Keratinocyte (primary cell): ENCODE data around the gene RAB12. TPM values are rescaled to one million over a fixed set of nuclear protein-coding genes. Genes with fewer than 3 reads are reported as not detected.

Experiments used
- DNase-seq: peaks from one replicate; pipeline ENCODE4 v3.0.0-alpha.2; 2011; ENCODE audit warnings: low read depth, missing footprints, low spot score
- FAIRE-seq: peaks from 2 replicates; lab custom pipeline; 2011; peaks lifted over from hg19 to GRCh38; lab: Jason Lieb, UNC
- H2AFZ ChIP-seq: 2 replicates; pipeline ENCODE4 v1.6.0; 2012; ENCODE audit warnings: low read length, control low read depth, inconsistent platforms; ENCODE audit not compliant: control insufficient read depth
- H3K27ac ChIP-seq: 2 replicates; pipeline ENCODE4 v1.5.1; 2011; ENCODE audit warnings: low read length; ENCODE audit not compliant: control insufficient read depth, insufficient read depth
- H3K27me3 ChIP-seq: 3 replicates; pipeline ENCODE4 v1.6.0; 2011; ENCODE audit warnings: low read length; ENCODE audit not compliant: control insufficient read depth, insufficient read depth; ENCODE audit errors: extremely low read depth
- H3K36me3 ChIP-seq, 2 experiments: 2 replicates in 1 of 2; 3 replicates in 1 of 2; pipeline ENCODE4 v1.5.1; 2011; ENCODE audit warnings: low read length in 2 of 2, mild to moderate bottlenecking in 1 of 2; ENCODE audit not compliant: control insufficient read depth in 2 of 2, insufficient read depth in 2 of 2; ENCODE audit errors: extremely low read depth in 1 of 2
- H3K4me1 ChIP-seq: 3 replicates; pipeline ENCODE4 v1.5.1; 2011; ENCODE audit warnings: low read length; ENCODE audit not compliant: control insufficient read depth, insufficient read depth; ENCODE audit errors: extremely low read depth
- H3K4me2 ChIP-seq: 3 replicates; pipeline ENCODE4 v1.6.0; 2011; ENCODE audit warnings: low read depth, low read length; ENCODE audit not compliant: control insufficient read depth, insufficient read depth; ENCODE audit errors: extremely low read depth
- H3K4me3 ChIP-seq, 3 experiments: fragments of 200-600 bp in 1 of 3; sonication (generic) in 1 of 3; 2 replicates in 2 of 3; 3 replicates in 1 of 3; pipeline ENCODE4 v1.5.1; 2011 to 2016; ENCODE audit warnings: low read length in 3 of 3, mild to moderate bottlenecking in 3 of 3, control low read depth in 2 of 3, inconsistent platforms in 1 of 3, low read depth in 1 of 3, mixed read lengths in 1 of 3, mixed run types in 1 of 3, moderate library complexity in 1 of 3; ENCODE audit not compliant: control insufficient read depth in 2 of 3, insufficient read depth in 2 of 3; ENCODE audit errors: extremely low read depth in 1 of 3
- H3K79me2 ChIP-seq: 2 replicates; pipeline ENCODE4 v1.6.0; 2012; ENCODE audit warnings: low read length; ENCODE audit not compliant: control insufficient read depth, insufficient read depth
- H3K9ac ChIP-seq: 3 replicates; pipeline ENCODE4 v1.6.0; 2011; ENCODE audit warnings: low read length; ENCODE audit not compliant: control insufficient read depth, insufficient read depth; ENCODE audit errors: extremely low read depth
- H3K9me1 ChIP-seq: 3 replicates; pipeline ENCODE4 v1.6.0; 2011; ENCODE audit warnings: low read length; ENCODE audit not compliant: control insufficient read depth, insufficient read depth; ENCODE audit errors: extremely low read depth
- H3K9me3 ChIP-seq: 2 replicates; pipeline ENCODE4 v1.5.1; 2012; ENCODE audit warnings: low read depth, low read length; ENCODE audit not compliant: control insufficient read depth
- H4K20me1 ChIP-seq: 3 replicates; pipeline ENCODE4 v1.6.0; 2011; ENCODE audit warnings: low read length; ENCODE audit not compliant: control insufficient read depth, insufficient read depth; ENCODE audit errors: extremely low read depth
- CTCF ChIP-seq, 3 experiments: IDR thresholded peaks in 1 of 3; conservative IDR thresholded peaks in 1 of 3; optimal IDR thresholded peaks in 1 of 3; 2 replicates in 2 of 3; 3 replicates in 1 of 3; pipeline versions ENCODE3 to v1.5.1; 2011; ENCODE audit warnings: low read length in 3 of 3, mild to moderate bottlenecking in 3 of 3, moderate library complexity in 2 of 3, control low read depth in 1 of 3, inconsistent platforms in 1 of 3; ENCODE audit not compliant: insufficient read depth in 2 of 3; ENCODE audit errors: extremely low read depth in 1 of 3
- EZH2 ChIP-seq: IDR thresholded peaks from one replicate; pipeline ENCODE4 v1.6.1; 2012; ENCODE audit warnings: inconsistent platforms, mild to moderate bottlenecking, low read length, moderate library complexity
- dilution Hi-C: fragments of 300-500 bp; cut with MboI; formaldehyde crosslinking; loops from one replicate; pipeline ENCODE4 v1.7.0; 2020; ENCODE audit warnings: low sequenced_read_pairs; ENCODE audit not compliant: extremely low pct_ligation_motif_present
- polyA plus RNA-seq, 5 experiments: library from polyadenylated mRNA; depleted of rRNA in 3 of 5; stranded (reverse) in 3 of 5; stranded (forward) in 1 of 5; unstranded in 1 of 5; fragments of >200 nt; gene quantifications; 1 replicate in 1 of 5; 2 replicates in 3 of 5; 3 replicates in 1 of 5; pipeline versions ENCODE4 v1.2.1 to v1.2.3, GENCODE V29; 2011 to 2012; ENCODE audit warnings: missing spikeins in 2 of 5, low read depth in 1 of 5, low replicate concordance in 1 of 5

Gene RAB12
- polyA plus RNA-seq, 1 donor (not counting 4 experiments of a cell fraction or from before 2014, with no cell fraction given), result 46.4 TPM

DNA sequence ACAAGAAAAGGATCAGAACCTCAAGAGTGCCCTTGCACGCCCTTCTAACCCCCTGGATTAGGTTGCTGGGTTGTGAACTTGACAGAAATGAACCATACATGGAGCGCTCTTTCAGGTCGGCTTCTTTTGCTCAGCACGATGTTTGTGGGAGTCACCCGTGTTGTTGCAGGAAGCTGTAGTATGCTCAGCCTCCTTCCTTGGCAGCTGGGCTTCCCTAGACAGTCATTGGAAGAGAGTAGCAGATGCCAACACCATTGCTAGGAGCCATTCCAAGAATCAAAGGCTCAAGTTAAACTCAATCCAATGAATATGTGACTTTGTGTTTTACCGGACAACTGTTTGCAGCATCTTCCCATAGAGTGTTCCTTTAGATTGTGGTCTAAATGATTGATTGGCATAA lies 47.0 kb downstream of the RAB12 start:
- no peaks in the 10 kb centered on the region for H3K9me3 ChIP-seq
- no peak overlapping the region for H3K27ac ChIP-seq
- FAIRE-seq (no peak), DNase-seq (no peak)
- no peak for TF ChIP-seq EZH2
- dilution Hi-C loops, result no loop called here
- H3K4me3 ChIP-seq, result no peak overlapping the region
- H3K9me1 ChIP-seq, result no peaks in the 10 kb centered on the region
- H2AFZ ChIP-seq, result no peak overlapping the region
- H3K36me3 ChIP-seq, result no peaks in the 10 kb centered on the region
- H3K4me1 ChIP-seq, result peaks cover 4% of the 10 kb centered on the region
- H4K20me1 ChIP-seq, result no peaks in the 10 kb centered on the region
- no peaks in the 10 kb centered on the region for H3K79me2 ChIP-seq
- no peaks in the 10 kb centered on the region for H3K27me3 ChIP-seq
- H3K9ac ChIP-seq, result no peak overlapping the region
- H3K4me2 ChIP-seq, result no peak overlapping the region

- H4K20me1 ChIP-seq, result no peaks in the 10 kb centered on the region
- dilution Hi-C loops, result no loop called here
- no peaks in the 10 kb centered on the region for H3K27me3 ChIP-seq
- DNase-seq, result no peak
- H3K9ac ChIP-seq, result no peak overlapping the region
- no peak for TF ChIP-seq EZH2
- no peak for TF ChIP-seq CTCF (optimal IDR thresholded peaks at IDR 0.05 in 1 of 3, IDR thresholded peaks at IDR 0.05 in 1 of 3, conservative IDR thresholded peaks at IDR 0.05 in 1 of 3; ENCODE audit: extremely low read depth in 1 of 3, insufficient read depth in 2 of 3, low read length in 3 of 3)
- FAIRE-seq, result no peak
- no peak overlapping the region for H2AFZ ChIP-seq
- H3K36me3 ChIP-seq, result no peaks in the 10 kb centered on the region
- no peaks in the 10 kb centered on the region for H3K79me2 ChIP-seq
- no peak overlapping the region for H3K4me3 ChIP-seq
- no peak overlapping the region for H3K27ac ChIP-seq
- peaks cover 13% of the 10 kb centered on the region for H3K4me1 ChIP-seq
- no peaks in the 10 kb centered on the region for H3K9me1 ChIP-seq
- no peak overlapping the region for H3K4me2 ChIP-seq
- no peaks in the 10 kb centered on the region for H3K9me3 ChIP-seq
Observed at GRCh38 chr18:8657050-8657820, 48.0 kb downstream of the RAB12 start.
